AG09309 (cell line): ENCODE measurements around the gene HIVEP3.

Source experiments
- DNase-seq: peaks from one replicate; pipeline ENCODE4 v3.0.0-alpha.2; 2010; ENCODE audit warnings: low read depth
- H3K4me3 ChIP-seq: 2 replicates; pipeline ENCODE4 v1.5.1; 2011; ENCODE audit warnings: mild to moderate bottlenecking, low read depth, low read length, moderate library complexity; ENCODE audit not compliant: control insufficient read depth
- CTCF ChIP-seq: IDR thresholded peaks from 2 replicates; pipeline ENCODE4 v1.5.1; 2011; ENCODE audit warnings: mild to moderate bottlenecking, low read depth, low read length, inconsistent platforms; ENCODE audit not compliant: insufficient read depth, control insufficient read depth; ENCODE audit errors: missing control alignments

HIVEP3 gene

GRCh38 chr1:41830726-41831125 lies 88.0 kb downstream of the HIVEP3 start:
- no peak for TF ChIP-seq CTCF
- no peak for DNase-seq
- H3K4me3 ChIP-seq, result no peak overlapping the region

DNA sequence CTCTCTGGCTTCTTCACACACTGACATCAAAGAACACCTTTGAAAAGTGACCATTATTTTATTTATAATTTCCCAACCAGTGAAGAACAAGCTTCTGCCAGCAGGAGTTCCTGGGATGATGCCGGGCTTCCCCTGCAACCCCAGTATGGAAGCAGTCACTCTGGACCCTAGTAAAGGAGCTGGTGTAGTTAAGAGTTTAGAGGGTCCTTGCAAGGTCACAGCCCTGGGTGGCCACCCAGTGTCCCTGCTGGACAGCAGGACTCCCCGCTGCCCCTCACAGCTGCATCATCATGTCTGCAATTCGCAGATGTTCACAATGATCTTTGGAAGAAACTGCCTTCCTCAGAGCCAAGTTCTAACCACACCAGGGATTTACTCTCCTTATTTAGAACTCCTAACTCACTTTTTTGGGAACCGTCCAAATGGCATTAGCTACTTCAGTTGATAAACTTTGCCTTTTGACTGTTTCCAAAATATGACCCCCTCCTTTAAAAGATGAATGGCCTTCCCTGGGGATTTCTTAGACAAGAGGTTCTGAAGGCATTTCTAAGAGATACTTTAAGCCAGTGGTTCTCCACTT lies 90.6 kb downstream of the HIVEP3 start:
- H3K4me3 ChIP-seq, result no peak overlapping the region
- DNase-seq, result no peak
- TF ChIP-seq CTCF, result no peak

DNA sequence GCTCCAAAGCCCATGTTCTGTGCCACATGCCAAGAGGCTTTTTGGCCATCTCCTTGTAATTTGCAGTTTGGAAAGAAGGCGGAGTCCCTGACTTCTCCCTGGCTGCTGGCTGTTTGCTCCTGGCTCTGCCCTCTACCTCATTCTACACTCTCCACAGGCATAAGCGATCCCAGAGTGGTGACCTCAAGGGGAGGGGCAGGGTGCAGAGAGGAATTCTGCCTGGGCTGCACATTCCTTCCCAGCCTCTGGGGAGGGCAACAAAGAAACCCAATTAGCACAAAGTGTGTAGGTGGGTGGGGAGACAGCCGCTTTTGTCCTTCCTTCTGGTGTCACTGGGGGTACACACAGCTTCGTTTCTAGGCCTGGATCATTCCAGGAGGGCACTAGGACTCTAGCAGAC lies 95.3 kb downstream of the HIVEP3 start:
- no peak for TF ChIP-seq CTCF
- no peak overlapping the region for H3K4me3 ChIP-seq
- no peak for DNase-seq

GRCh38 chr1:41822866-41823265 lies 95.9 kb downstream of the HIVEP3 start:
- DNase-seq, result no peak
- H3K4me3 ChIP-seq, result no peak overlapping the region
- no peak for TF ChIP-seq CTCF

DNA sequence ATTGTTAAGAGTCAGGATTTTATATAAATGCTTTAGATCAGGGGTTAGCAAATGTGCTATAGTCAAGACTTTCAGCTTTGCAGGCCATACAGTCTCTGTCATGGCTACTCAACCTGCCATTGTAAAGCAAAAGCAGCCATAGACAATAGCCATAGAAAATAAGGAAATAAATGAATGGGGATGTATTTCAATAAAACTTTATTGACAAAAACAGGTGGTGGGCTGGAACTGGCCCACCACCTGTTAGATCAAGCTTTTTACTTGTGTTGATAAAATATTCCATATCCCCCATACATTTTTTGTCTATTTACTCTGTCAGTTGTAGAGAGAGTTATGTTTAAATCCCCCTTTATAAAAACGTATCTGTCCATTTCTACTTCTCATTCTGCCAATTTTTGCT lies 98.9 kb downstream of the HIVEP3 start:
- DNase-seq, result no peak
- no peak overlapping the region for H3K4me3 ChIP-seq
- no peak for TF ChIP-seq CTCF

DNA sequence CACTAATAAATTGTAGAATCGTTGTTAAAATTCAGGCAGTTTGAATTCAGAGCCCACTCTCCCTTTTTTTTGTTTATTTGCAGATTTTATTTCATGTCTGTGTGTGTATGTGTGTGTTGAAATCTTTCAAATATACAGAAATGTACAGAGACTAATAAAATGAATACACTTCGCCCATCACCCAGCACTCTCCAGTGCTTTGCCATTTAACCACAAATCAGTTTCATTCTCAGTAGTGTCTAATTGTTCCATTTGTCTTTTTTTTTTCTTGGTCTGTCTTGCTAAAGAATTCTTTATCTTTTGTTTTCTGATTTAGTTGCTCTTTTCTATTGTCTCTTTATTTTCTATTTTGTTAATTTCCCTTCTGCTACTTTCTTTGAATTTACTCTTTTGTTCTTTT lies 99.7 kb downstream of the HIVEP3 start:
- no peak for TF ChIP-seq CTCF
- no peak for DNase-seq
- H3K4me3 ChIP-seq, result no peak overlapping the region

GRCh38 chr1:41816061-41816460 lies 102.7 kb downstream of the HIVEP3 start:
- no peak overlapping the region for H3K4me3 ChIP-seq
- TF ChIP-seq CTCF, result no peak
- DNase-seq, result no peak
